Skin of body (tissue), 2 donors: ENCODE data around the gene PIP5KL1. TPM values are rescaled to one million over a fixed set of nuclear protein-coding genes. Genes with fewer than 3 reads are reported as not detected.
A peak's percentile ranks its signal among the peaks of the same experiment; 100 is the strongest.

Experiments
- DNase-seq: peaks from one replicate; lab custom pipeline; 2025; lab: John Stamatoyannopoulos, UW
- total RNA-seq: library from RNA; depleted of rRNA; stranded (reverse); fragments of >200 nt; gene quantifications from one replicate; pipeline ENCODE4 v1.2.3, GENCODE V29; 2014

PIP5KL1 gene
- total RNA-seq, 1 donor from 2014 or later, result 1.2 TPM

DNA sequence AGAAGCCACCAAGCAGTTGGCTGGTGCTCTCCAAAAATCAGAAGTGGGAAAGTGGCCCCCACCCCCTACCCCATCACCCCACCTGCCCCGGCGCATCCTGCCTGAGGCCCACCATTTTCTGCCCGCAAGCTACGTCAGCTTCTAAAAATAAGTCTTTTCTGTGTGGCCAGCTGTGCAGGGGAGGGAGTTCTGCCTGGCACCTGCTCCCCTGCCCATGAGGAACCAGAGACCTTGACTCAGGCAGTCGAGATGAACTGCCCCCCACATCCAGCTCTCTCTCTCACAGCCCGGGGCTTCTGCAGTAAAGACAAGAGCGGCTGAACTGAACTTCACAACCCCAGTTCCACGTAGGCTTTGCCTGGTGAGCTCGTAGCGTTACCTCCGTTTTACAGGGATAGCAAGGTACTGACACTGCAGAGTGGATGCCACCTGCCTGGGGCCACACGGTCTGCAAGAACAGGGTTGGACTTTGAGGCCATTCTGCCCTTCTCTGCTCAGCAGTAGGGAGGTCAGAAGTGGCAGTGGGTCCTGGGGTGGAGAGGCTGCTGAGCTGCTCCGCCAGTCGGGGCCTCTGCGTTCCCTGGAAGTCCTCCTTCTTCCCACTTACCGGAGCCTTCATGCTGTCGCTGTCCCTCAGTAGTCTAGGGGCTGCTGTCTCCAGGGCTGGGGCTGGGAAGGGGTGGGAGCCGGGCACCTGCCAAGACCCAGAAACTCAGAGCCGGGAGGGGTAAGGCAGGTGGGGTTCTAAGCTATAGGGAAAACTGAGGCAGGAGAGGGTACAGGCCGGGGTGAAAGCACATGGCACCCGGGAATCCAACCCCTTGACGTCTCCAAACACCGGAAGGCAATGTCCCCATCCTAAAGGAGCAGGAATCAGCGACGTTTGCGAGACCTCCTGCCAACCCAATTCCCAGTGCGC, 14.5 kb downstream of the PIP5KL1 start:
- no peak for DNase-seq

DNA sequence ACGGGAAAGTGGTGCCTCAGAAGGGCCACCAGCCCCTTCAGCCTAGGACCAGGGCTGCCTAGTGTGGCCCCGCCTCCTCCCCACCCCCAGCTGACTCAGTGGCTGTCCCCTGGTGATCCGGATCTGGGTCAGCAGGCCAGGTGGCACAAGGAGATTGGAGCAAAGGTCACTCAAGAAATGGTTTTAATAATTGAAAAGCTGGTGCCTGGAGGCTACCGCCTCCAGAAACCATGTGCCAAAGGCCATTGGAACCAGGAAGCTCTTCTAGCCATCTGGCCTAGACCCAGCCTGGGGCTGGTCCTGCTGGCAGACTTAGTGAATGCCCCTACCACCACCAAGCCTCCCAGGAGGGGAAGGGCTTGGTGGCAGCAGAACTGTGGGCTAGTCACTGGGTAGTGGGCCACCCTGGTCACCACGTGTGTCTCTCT, 15.2 kb downstream of the PIP5KL1 start:
- DNase-seq, result no peak

DNA sequence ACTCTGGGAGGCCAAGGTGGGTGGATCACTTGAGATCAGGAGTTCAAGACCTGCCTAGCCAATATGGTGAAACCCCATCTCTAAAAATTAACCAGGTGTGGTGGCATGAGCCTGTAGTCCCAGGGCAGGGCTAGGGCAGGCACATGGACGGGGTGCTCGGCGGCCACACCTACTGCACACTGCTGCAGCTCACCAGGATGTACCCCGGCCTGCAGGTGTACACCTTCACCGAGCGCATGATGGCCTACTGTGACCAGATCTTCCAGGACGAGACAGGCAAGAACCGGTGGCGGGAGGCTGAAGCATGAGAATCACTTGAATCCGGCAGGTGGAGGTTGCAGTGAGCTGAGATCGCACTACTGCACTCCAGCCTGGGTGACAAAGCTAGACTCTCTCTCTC, 16.9 kb downstream of the PIP5KL1 start:
- DNase-seq, result no peak

DNA sequence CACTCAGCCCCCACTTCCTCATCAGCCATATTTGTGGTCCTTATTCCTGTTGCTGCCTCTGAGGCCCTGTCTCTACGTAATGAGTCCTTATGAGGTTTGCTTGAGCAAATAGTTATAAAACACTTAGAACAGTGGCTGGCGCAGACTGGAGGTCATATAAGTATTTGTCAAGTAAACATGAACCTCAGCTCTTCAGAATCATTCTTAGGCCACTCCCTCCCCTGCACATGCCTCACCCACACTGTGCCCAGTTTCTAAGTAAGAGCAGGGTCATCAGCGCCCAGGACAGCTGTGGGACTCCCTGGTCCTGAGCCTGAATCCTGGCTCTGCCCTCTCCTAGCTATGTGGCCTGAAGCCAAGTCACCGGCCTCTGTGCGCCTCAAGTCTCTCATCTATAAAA, 17.7 kb downstream of the PIP5KL1 start:
- no peak for DNase-seq

DNA sequence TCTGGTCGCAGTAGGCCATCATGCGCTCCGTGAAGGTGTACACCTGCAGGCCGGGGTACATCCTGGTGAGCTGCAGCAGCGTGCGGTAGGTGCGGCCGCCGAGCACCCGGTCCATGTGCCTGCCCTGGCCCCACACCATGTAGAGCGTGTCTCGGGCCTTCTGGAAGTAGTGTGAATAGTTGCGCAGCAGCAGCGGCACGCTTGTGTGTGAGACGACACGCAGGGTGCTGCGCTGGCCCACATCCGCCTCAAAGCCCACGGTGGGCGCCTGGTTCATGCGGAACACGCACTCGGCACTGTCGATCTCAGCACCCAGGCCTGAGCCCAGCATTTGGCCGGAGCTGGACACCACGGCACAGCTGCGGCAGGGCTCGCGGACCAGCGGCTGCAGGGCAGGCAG, 18.3 kb downstream of the PIP5KL1 start:
- no peak for DNase-seq

DNA sequence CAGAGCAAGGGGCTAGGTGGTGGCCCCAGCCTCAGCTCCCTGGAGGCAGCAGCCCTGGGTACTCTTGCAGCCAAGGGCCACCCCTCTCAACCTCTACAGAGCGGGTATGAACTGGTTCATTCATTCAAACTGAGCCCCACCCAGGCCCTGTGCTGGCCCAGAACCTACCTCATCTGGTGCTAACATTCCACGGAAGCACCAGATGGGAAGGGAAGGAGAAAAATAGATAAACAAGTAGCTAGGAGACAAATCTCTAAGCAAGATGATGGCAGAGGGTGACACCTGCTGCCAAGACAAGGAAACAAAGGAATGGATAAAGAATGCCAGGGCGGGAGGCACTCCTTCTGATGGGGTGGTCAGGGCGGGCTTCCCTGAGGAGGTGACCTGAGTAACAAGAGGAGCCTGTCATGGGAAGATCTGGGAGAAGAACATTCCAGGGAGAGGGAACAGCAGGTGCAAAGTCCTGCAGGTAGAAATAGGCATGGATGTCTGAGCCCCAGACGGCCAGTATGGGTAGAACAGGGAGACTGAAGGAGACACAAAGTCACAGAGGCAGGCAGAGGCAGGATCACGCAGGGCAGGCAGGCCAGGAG, 19.9 kb downstream of the PIP5KL1 start:
- no peak for DNase-seq

DNA sequence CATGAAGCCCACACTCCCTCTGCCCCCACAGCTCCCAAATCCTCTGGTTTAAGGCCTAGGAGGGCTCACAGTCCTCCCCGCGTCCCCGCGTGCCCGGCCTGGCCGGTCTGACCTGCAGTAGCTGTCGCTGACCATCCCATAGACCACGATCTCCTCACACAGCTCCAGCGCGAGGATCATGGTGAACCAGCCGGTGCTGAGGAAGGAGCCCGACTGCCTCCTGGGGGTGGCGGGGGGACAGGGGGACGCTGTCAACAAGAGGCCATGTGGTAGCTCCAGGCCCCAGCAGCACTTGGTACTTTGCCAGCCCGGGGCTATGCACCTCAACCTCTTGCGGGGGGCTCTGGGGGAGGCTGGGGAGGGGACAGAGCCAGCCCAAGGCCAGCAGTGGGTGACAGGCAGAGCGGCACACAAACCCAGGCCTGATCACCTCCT, 20.7 kb downstream of the PIP5KL1 start:
- DNase-seq, result no peak

DNA sequence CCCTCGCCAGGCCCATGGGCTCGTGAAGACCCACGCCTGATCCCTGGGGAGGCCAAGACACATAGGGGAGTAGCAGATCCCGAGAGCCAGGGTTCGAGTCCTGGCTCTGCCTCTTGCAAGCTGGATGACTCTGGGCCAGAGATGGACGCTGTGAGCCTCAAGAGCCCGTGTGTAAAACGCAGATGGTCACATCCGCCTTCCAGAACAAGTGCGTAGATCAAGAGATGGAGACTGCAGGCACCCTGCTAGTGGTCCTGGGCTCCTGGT, 22.0 kb downstream of the PIP5KL1 start:
- DNase-seq, result no peak

DNA sequence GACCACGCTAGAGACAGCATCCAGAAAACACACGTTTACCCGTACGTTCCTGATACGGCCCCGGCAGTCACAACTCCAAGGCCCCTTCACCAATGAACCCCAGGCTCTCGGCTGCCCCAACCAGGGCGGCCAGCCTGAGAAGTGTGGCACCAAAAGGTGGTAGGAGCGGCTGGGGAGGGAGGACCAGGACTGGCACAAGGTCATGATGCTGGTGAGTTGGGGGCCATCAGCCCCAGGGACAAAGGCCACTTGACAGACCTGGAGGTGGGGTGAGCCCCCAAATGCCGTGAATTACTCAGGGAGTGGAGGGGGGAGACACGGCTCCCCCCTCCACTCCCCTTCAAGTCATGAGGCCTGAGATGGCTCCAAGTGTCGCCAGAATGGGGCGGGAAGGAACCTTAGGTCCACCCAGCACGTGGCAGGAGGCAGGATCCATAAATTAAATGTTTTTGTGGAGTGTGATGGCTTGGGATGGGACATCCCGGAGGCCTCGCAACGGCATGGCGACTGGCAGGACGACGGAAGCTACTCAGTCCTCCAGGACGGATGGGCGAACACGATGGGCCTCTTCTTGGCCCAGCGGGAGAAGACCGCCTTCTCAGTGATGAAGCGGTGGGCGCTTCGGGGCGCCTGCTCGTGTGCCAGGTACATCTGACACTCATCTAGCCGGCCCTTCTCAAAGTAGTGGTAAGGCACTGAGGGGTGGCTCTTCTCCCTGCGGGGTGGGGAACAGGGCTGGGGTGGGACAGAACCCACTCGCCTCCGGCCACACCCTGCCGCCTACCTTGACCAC, 22.5 kb downstream of the PIP5KL1 start:
- DNase-seq, result no peak

DNA sequence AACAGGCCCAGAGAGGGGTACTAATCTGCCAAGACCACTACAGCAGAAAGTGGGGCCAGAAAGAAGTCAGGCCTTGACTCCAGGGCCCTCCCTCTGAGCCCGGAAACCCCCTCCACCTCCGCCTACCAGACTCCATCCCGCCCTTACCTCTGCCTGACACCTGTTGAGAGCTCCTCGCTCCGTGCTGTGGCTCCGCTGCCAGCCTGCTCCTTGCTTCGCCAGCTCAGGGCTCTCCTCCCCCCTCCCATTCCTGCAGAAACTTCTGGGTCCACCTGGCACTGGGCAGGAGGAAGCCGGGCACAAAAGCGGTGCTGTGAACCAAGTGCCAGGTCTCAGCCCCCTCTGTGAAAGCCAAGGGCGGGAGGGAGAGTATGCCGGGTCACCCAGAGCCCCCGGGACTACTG, 24.8 kb downstream of the PIP5KL1 start:
- no peak for DNase-seq

DNA sequence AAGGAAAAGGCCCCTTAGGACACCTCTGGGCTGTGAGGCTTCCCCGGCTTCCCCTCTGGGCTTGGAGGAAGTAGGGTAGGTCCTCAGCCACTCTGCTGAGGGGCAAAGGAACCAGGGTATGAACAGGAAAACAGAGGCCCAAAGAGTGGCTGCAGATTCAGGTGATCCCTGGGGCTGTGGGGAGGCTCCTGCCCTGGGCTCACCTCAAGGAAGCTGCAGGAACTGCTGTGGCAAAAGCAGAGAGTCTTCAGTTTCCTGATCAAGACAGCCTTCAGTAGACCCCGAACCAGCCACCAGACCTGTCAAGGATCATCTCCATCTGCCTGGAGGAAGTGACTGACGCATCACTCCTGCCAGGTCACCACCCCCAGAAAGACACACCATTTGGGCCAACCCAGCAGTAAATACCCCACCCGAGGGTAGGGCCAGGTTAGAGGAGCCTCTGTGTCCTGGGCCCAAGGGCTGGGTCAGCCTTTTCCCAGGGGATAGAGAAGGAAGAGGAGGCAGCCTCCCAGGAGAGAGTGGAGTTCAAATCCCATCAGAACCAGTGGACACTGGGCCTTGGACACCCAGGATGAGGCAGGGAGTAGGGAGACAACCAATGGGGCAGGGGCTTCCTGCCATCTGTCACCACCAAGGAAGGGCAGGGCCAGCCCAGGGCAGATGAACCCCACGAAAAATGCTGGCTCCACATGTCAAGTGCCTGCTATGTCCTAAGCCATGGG, 25.4 kb downstream of the PIP5KL1 start:
- DNase-seq, result no peak

DNA sequence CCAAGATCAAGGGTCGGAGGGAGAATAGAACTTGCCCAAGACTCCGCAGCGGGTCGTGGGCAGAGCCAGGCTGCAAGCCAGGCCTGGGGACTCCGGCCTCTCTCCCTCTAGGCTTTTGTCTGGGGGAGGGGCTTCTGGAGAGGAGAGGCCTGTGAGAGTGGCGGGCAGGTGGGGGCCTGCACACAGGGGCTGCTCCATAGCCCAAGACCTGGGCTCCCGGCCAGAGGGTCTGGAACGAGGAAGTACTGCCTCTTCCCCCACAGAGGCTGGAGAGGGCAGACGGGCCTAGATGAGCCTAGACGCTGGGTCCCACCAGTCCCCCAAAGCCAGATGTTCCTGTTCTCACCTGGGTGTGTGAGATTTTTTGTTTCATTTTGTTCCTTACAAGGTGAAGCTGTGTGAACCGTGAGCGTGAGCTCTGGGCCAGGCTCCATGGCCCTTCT, 26.0 kb downstream of the PIP5KL1 start:
- no peak for DNase-seq

DNA sequence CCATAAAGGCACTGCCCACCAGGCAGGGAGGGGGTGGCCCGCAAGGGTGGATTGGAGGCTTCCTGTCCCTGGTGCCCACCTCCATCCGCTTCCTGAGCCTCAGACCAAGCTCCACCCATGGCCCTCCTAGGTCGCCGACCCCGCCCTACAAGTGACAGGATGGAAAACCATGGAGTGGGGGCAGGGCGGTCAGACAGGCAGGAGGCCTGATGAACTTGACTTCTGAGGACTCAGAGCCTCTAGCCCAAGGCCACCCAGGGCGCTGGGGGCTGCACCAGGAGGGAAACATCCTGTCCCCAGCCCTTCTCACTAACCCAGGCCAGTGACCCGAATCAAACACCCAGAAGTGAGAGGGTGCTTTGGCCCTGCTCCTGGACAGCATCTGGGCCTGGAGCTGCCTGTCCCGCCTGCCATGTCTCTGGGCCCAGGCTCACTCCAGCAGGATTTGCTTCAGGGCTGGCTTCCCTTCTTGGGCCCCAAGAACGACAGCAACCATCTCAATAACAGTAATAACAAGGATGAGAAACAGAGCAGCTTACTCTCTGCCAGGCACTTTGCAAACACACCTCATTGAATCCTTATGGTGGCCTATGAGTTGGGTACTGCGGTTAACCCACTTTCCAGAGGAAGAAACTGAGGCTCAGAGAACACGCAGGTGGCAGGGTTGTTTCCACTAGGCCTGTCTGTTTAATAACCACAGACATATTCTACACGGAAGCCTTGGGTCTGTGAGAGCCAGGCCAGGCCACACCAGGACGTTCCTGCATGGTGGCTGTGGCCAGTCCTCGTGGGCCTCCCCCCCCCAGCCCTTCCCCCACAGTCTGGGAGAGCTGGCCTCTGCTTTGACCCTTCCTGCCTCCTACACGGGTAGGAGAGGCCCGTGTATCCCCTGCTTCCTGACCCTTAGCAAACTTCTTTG, 26.8 kb downstream of the PIP5KL1 start:
- no peak for DNase-seq

DNA sequence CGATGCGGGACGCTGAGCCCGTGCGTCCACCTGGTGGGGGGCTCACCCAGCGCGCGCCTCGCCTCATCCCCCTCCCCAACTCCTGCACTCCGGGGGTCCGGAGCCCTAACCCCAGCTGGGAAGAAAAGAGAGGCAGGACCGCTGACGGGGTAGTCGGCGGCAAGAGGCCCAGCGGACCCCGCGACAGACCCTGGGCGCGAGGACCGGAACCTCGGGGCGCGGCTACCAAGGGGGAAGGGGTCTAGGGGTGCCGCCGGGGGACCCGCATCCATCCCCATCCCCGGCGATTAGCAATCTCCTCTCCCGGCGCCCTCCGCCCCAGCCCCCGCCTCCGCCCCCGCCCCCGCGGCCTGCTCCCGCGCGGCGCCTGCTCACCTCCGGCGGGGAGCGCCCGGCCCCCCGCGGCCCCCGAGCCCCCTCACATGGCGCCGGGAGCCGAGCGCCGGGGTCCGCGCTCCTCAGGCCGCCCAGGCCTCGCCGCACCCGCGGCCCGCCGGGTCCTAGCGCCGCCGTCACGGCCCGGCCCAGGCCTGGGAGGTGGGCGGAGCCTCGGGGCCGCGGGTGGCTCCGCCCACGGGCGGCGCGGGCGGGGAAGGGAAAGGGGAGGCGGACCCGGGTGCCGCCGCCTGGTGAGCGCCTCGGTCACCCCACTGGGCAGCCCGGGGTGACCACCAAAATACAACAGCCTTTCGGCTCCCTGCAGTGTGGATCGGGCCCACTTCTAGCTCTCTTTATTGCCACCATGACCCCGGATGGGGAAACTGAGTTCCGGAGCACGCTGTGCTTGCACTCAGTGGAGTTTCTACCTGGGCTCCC, 31.2 kb downstream of the PIP5KL1 start, which contains the start of gene ST6GALNAC6:
TSS of gene ST6GALNAC6 (minus strand) at position 476 of the 816 bp plus-strand sequence. CDS start 1,622 bp downstream, outside the sequence.
- DNase-seq, result peak; percentile 43

DNA sequence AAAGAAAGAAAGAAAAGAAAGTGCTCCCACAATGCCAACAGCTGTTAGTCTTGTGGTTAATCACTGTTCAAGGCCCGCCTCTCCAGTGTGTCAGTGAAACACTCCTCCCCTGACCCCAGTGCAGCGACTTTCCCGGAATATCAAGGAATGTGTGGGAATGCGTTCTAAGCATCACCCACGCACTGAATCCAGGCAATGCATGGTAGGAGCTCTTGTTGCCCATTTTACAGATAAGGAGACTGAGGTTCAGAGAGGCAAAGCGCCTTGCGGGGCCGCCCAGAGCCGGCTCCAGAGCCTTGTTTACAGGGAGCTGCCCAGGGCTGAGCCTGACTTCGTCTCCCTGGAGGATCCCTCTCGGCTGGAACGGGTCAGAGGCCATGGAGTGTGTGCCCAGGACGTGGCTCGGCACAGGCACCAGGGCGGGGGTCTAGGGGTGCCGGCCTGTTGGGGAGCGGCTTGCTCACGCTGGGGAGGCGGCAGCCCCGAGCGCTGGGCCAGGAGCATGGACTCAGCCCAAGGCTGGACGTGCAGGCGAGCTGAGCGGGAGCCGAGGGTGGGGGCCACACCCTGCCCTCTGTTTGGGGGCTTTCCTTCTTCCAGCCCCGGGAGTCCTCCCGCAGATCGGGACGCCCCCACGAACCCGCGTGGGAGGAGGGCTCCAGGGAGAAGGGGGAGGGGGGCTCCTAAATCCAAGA, 32.0 kb downstream of the PIP5KL1 start:
- DNase-seq, result peak; percentile 71

DNA sequence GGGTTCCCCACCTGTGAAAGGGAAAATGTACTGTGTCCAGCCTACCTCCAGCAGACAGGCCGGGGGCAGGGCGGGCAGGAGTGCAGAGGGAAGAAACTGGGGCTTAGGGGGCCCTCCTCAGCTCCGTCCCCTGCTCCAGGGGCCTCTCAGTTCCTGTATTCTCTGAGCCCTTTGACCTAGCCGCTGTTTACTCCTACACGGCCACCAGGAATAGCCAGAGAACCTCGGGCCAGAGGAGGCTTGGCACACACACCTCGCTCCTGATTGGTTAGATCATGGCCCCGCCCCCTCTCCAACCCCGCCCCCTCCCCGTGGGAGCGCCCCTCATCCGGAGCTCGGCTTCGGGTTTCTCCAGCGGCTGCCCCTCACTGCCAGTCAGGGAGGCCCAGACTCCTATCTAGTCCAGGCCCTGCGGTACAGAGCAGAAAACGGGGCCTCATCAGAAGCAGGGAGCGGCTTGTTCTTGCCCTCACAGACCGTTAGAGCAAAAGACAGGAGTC, 33.3 kb downstream of the PIP5KL1 start:
- DNase-seq, result peak; percentile 23

DNA sequence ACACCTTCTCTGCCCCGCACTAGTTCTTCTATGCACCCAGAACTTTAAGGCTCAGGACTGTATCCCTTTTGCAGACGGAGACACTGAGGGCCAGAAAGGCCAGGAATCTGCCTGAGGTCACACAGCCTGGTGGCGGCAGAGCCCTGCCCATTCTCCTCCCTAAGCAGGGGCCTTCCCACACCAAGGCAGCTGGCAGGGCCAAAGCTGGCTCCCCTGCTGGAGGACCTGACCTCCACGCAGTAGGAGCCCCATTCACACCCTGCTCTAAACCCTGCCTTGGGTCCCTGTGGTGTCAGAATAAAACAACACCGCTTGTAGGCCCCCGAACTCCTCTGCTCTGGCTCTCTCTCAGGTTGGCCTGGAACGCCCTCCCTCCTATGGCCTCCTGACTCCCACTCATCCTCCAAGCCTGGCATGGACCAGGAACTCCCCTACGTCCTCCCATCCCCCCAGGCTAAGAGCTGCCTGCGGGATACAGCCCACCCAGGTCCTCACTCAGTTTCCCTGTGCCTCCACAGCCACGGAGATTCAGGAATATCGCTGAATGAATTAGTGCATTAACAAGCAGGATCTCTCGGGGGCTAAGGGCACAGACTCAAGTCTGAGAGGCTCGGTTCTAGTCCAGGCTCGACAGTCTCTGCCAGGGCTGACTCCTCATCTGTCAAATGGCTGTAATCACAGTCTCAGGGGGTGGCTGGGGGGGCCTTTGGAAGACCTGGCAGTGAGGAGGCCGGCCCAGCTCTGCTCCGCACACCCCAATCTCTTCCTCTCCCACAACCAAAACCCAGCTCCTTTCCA, 34.0 kb downstream of the PIP5KL1 start:
- DNase-seq, result no peak

DNA sequence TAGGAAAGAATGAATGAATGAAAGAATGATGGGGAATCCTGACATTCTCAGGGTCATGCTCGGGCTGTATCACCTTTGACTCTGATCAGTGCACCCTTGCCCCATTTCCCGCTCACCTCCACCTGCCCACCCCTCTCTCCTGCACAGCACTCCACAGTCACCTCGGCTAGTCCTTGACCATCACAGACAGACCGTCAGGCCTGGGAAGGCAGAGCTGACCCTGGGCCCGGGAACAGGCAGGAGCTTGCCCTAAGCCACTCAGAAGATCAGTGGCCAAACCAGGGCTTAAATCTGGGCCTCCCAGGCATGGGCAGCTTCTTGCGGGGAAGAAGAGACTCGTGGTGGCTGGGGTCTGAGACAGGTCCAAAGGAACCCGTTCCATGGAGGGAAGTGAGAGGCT, 34.8 kb downstream of the PIP5KL1 start:
- no peak for DNase-seq
